SK-N-SH (cell line): ENCODE data around the gene TSPAN8. TPM values are rescaled to one million over a fixed set of nuclear protein-coding genes. Genes with fewer than 3 reads are reported as not detected.

Experiments
- CHD2 ChIP-seq: fragments of 150-350 bp; IDR thresholded peaks from 2 replicates; pipeline ENCODE4 v1.6.1; 2018; ENCODE audit warnings: low read length; ENCODE audit not compliant: partially characterized antibody
- EP300 ChIP-seq, 2 experiments: IDR thresholded peaks; 2 replicates each; pipeline versions ENCODE4 v1.4.0 to v1.6.1; 2012; ENCODE audit warnings: borderline replicate concordance in 1 of 2, low read depth in 1 of 2, low read length in 1 of 2
- EZH2phosphoT487 ChIP-seq: fragments of 200-600 bp; sonication (generic); IDR thresholded peaks from 2 replicates; pipeline ENCODE4 v1.6.1; 2017; ENCODE audit warnings: low read depth, mixed run types, mild to moderate bottlenecking, antibody characterized with exemption, moderate library complexity, borderline replicate concordance
- FOSL2 ChIP-seq: IDR thresholded peaks from 2 replicates; pipeline ENCODE4 v1.4.0; 2012; ENCODE audit warnings: low read depth, mild to moderate bottlenecking, moderate library complexity, borderline replicate concordance
- FOXJ3 ChIP-seq: sonication (generic); formaldehyde crosslinking; IDR thresholded peaks from 2 replicates; pipeline ENCODE4 v1.5.1; 2020; ENCODE audit warnings: mild to moderate bottlenecking, missing genetic modification reagents
- FOXM1 ChIP-seq: IDR thresholded peaks from 2 replicates; pipeline ENCODE4 v1.4.0; 2012; ENCODE audit warnings: low read depth, mild to moderate bottlenecking
- GABPA ChIP-seq: IDR thresholded peaks from 2 replicates; pipeline ENCODE4 v1.4.0; 2012; ENCODE audit warnings: low read depth, mild to moderate bottlenecking
- GATA2 ChIP-seq: sonication (generic); formaldehyde crosslinking; IDR thresholded peaks from 2 replicates; pipeline ENCODE4 v1.5.0; 2020; ENCODE audit warnings: mild to moderate bottlenecking, missing genetic modification reagents
- JUND ChIP-seq: IDR thresholded peaks from 2 replicates; pipeline ENCODE4 v1.4.0; 2012
- MEF2A ChIP-seq: IDR thresholded peaks from 2 replicates; pipeline ENCODE4 v1.4.0; 2012; ENCODE audit warnings: low read depth, borderline replicate concordance
- MXI1 ChIP-seq: IDR thresholded peaks from 2 replicates; pipeline ENCODE4 v1.6.1; 2012; ENCODE audit warnings: mild to moderate bottlenecking, low read depth, low read length, improper control_type of control experiment
- NFIC ChIP-seq: IDR thresholded peaks from 2 replicates; pipeline ENCODE4 v1.4.0; 2012; ENCODE audit warnings: borderline replicate concordance
- NRF1 ChIP-seq: IDR thresholded peaks from 2 replicates; pipeline ENCODE4 v1.6.1; 2012; ENCODE audit warnings: low read depth, mild to moderate bottlenecking, low read length
- RAD21 ChIP-seq: IDR thresholded peaks from 2 replicates; pipeline ENCODE4 v1.6.1; 2012; ENCODE audit warnings: mild to moderate bottlenecking, low read length
- SIN3A ChIP-seq: IDR thresholded peaks from 2 replicates; pipeline ENCODE4 v1.6.1; 2012; ENCODE audit warnings: low read depth, mild to moderate bottlenecking, low read length, moderate library complexity, borderline replicate concordance
- SMC3 ChIP-seq: IDR thresholded peaks from 2 replicates; pipeline ENCODE4 v1.6.1; 2012; ENCODE audit warnings: low read depth, low read length, improper control_type of control experiment
- TCF12 ChIP-seq: IDR thresholded peaks from 2 replicates; pipeline ENCODE4 v1.4.0; 2012
- YY1 ChIP-seq: IDR thresholded peaks from 2 replicates; pipeline ENCODE4 v1.4.0; 2012; ENCODE audit warnings: low read depth, mild to moderate bottlenecking
- polyA plus RNA-seq, 3 experiments: library from polyadenylated mRNA; depleted of rRNA; stranded (reverse); fragments of >200 nt; gene quantifications; 2 replicates each; pipeline ENCODE4 v1.2.3, GENCODE V29; 2012
- TF ChIP-seq, protein P1 (sequence below): IDR thresholded peaks from 2 replicates; pipeline ENCODE4 v1.6.1; 2012; ENCODE audit warnings: mild to moderate bottlenecking, low read depth, low read length, moderate library complexity
- TF ChIP-seq, protein P2 (sequence below): fragments of 150-350 bp; IDR thresholded peaks from 2 replicates; pipeline ENCODE4 v1.6.1; 2017; ENCODE audit warnings: antibody characterized with exemption, low read length, low read depth, borderline replicate concordance
- TF ChIP-seq, protein P3 (sequence below): fragments of 150-350 bp; IDR thresholded peaks from 2 replicates; pipeline ENCODE4 v1.6.1; 2016; ENCODE audit warnings: mild to moderate bottlenecking, low read depth, low read length
- TF ChIP-seq, protein P4 (sequence below): fragments of 200-600 bp; sonication (generic); IDR thresholded peaks from 2 replicates; pipeline ENCODE4 v1.6.1; 2017; ENCODE audit warnings: antibody characterized with exemption, mild to moderate bottlenecking, moderate library complexity

TSPAN8 gene
- polyA plus RNA-seq, 1 of the 3 experiments (the other 2 are of a cell fraction) = 0.31 TPM

DNA sequence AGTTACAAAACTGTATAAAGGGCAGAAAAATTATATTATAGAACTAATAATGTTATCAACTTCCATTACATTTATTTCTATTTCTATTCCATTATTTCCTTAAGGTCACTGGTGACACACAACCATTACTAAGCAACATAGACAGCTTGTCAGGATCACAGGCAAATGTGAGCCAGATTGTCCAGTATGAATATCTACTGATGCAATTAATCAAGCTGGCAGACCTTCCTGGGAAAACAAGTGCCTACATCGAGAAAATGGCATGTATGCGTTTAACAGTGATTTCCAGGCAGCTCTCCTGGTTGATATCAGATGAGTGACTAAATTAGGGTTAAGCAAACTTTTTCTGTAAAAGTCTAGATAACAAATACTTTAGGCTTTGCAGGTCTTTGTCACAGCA lies 36.9 kb upstream of the TSPAN8 start (continued):
- TF ChIP-seq EZH2phosphoT487 = no peak
- TF ChIP-seq FOXM1 = no peak
- TF ChIP-seq YY1 = no peak
- TF ChIP-seq, protein P1, sequence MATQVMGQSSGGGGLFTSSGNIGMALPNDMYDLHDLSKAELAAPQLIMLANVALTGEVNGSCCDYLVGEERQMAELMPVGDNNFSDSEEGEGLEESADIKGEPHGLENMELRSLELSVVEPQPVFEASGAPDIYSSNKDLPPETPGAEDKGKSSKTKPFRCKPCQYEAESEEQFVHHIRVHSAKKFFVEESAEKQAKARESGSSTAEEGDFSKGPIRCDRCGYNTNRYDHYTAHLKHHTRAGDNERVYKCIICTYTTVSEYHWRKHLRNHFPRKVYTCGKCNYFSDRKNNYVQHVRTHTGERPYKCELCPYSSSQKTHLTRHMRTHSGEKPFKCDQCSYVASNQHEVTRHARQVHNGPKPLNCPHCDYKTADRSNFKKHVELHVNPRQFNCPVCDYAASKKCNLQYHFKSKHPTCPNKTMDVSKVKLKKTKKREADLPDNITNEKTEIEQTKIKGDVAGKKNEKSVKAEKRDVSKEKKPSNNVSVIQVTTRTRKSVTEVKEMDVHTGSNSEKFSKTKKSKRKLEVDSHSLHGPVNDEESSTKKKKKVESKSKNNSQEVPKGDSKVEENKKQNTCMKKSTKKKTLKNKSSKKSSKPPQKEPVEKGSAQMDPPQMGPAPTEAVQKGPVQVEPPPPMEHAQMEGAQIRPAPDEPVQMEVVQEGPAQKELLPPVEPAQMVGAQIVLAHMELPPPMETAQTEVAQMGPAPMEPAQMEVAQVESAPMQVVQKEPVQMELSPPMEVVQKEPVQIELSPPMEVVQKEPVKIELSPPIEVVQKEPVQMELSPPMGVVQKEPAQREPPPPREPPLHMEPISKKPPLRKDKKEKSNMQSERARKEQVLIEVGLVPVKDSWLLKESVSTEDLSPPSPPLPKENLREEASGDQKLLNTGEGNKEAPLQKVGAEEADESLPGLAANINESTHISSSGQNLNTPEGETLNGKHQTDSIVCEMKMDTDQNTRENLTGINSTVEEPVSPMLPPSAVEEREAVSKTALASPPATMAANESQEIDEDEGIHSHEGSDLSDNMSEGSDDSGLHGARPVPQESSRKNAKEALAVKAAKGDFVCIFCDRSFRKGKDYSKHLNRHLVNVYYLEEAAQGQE = no peak
- TF ChIP-seq NRF1 = no peak
- TF ChIP-seq MEF2A = no peak
- TF ChIP-seq TCF12 = peak; percentile 61; the same call in 1 of the 2 replicates
- no peak for TF ChIP-seq SIN3A
- TF ChIP-seq FOSL2 = no peak
- TF ChIP-seq SMC3 = no peak; the same call in 1 of the 2 replicates
- peak; percentile 50; the same call in 1 of the 2 replicates for TF ChIP-seq MXI1
- peak; percentile 55 for TF ChIP-seq GATA2 (CRISPR knock-in tag)
- peak; percentile 61 for TF ChIP-seq CHD2
- peak; percentile 41 for TF ChIP-seq RAD21
- TF ChIP-seq NFIC = peak; percentile 22; the same call in 1 of the 2 replicates
- TF ChIP-seq, protein P2, sequence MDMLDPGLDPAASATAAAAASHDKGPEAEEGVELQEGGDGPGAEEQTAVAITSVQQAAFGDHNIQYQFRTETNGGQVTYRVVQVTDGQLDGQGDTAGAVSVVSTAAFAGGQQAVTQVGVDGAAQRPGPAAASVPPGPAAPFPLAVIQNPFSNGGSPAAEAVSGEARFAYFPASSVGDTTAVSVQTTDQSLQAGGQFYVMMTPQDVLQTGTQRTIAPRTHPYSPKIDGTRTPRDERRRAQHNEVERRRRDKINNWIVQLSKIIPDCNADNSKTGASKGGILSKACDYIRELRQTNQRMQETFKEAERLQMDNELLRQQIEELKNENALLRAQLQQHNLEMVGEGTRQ = no peak
- no peak for TF ChIP-seq GABPA
- peak; percentile 13 to 92; a peak in 3 of 4 replicates for TF ChIP-seq EP300 (IDR thresholded peaks at IDR 0.05; ENCODE audit: borderline replicate concordance in 1 of 2, low read depth in 1 of 2, low read length in 1 of 2)
- TF ChIP-seq, protein P3, sequence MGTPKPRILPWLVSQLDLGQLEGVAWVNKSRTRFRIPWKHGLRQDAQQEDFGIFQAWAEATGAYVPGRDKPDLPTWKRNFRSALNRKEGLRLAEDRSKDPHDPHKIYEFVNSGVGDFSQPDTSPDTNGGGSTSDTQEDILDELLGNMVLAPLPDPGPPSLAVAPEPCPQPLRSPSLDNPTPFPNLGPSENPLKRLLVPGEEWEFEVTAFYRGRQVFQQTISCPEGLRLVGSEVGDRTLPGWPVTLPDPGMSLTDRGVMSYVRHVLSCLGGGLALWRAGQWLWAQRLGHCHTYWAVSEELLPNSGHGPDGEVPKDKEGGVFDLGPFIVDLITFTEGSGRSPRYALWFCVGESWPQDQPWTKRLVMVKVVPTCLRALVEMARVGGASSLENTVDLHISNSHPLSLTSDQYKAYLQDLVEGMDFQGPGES = no peak
- TF ChIP-seq FOXJ3 (CRISPR knock-in tag) = 0 out of 2 replicates have a peak, but pooled peaks have one; percentile 35
- TF ChIP-seq, protein P4, sequence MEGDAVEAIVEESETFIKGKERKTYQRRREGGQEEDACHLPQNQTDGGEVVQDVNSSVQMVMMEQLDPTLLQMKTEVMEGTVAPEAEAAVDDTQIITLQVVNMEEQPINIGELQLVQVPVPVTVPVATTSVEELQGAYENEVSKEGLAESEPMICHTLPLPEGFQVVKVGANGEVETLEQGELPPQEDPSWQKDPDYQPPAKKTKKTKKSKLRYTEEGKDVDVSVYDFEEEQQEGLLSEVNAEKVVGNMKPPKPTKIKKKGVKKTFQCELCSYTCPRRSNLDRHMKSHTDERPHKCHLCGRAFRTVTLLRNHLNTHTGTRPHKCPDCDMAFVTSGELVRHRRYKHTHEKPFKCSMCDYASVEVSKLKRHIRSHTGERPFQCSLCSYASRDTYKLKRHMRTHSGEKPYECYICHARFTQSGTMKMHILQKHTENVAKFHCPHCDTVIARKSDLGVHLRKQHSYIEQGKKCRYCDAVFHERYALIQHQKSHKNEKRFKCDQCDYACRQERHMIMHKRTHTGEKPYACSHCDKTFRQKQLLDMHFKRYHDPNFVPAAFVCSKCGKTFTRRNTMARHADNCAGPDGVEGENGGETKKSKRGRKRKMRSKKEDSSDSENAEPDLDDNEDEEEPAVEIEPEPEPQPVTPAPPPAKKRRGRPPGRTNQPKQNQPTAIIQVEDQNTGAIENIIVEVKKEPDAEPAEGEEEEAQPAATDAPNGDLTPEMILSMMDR = no peak
- TF ChIP-seq JUND = no peak
- TF ChIP-seq, all 33 proteins: peak for 12
